Astrocyte of the spinal cord (primary cell): ENCODE results near the gene CHKA.

ENCODE experiments used
- DNase-seq: peaks from one replicate; pipeline ENCODE4 v3.0.0; 2011; ENCODE audit warnings: low read depth, low spot score
- H3K4me3 ChIP-seq: 2 replicates; pipeline ENCODE4 v1.5.1; 2011; ENCODE audit warnings: low read depth, mild to moderate bottlenecking, low read length, moderate library complexity
- CTCF ChIP-seq: IDR thresholded peaks from 2 replicates; pipeline ENCODE4 v1.5.1; 2012; ENCODE audit warnings: low read depth, mild to moderate bottlenecking, low read length, inconsistent platforms
- in situ Hi-C: cut with HindIII; loops from 2 replicates; pipeline ENCODE4 v1.10.0; 2017; ENCODE audit warnings: low sequenced_read_pairs

CHKA gene

GRCh38 chr11:68033708-68034045 is 87.5 kb downstream of the CHKA start:
- no peak overlapping the region for H3K4me3 ChIP-seq
- in situ Hi-C loops: no loop called here
- no peak for TF ChIP-seq CTCF
- no peak for DNase-seq

- no peak for DNase-seq
- no peak overlapping the region for H3K4me3 ChIP-seq
- TF ChIP-seq CTCF: no peak
- in situ Hi-C loops: no loop called here
Measured at GRCh38 chr11:68032997-68033707, 88.0 kb downstream of the CHKA start.

- in situ Hi-C loops: no loop called here
- no peak overlapping the region for H3K4me3 ChIP-seq
- DNase-seq: no peak
- no peak for TF ChIP-seq CTCF
Measured at GRCh38 chr11:68032003-68032402, 89.2 kb downstream of the CHKA start.

- in situ Hi-C loops: no loop called here
Measured at GRCh38 chr11:68031144-68031464, 90.1 kb downstream of the CHKA start.

GRCh38 chr11:68030318-68031143 is 90.7 kb downstream of the CHKA start, which contains the start of gene NDUFS8:
Gene NDUFS8 (plus strand): TSS chr11:68030681. CDS start chr11:68032152, 1,471 bp downstream.
- in situ Hi-C loops: no loop called here
- TF ChIP-seq CTCF: no peak

More at GRCh38 chr11:68031144-68031464, 90.1 kb downstream of the CHKA start:
- no peak for TF ChIP-seq CTCF
- DNase-seq: no peak
- peak overlapping the region; percentile 85 for H3K4me3 ChIP-seq

GRCh38 chr11:68028802-68029545 is 92.2 kb downstream of the CHKA start:
- no peak for DNase-seq
- in situ Hi-C loops: no loop called here
- no peak overlapping the region for H3K4me3 ChIP-seq
- TF ChIP-seq CTCF: no peak

More at GRCh38 chr11:68030318-68031143, 90.7 kb downstream of the CHKA start, which contains the start of gene NDUFS8:
- DNase-seq: peak; percentile 100
- H3K4me3 ChIP-seq: peak within 1 kb of the TSS; percentile 85
